Smooth muscle cell (in vitro differentiated cells): ENCODE data around the gene ZBTB24. TPM values are rescaled to one million over a fixed set of nuclear protein-coding genes. Genes with fewer than 3 reads are reported as not detected.

Source experiments
- DNase-seq: peaks from one replicate; lab custom pipeline; 2025; ENCODE audit not compliant: unreplicated experiment; lab: John Stamatoyannopoulos, UW
- H2AFZ ChIP-seq: fragments of 200-600 bp; sonication (generic); 2 replicates; pipeline ENCODE4 v1.6.0; 2016; ENCODE audit warnings: antibody characterized with exemption, low read depth, mild to moderate bottlenecking
- H3F3A ChIP-seq: fragments of 200-600 bp; sonication (generic); 2 replicates; pipeline ENCODE4 v1.6.0; 2017; ENCODE audit warnings: antibody characterized with exemption, low read depth
- H3K27ac ChIP-seq: fragments of 200-600 bp; sonication (generic); 2 replicates; pipeline ENCODE4 v1.5.1; 2016; ENCODE audit warnings: low read depth, mild to moderate bottlenecking
- H3K27me3 ChIP-seq: fragments of 200-600 bp; sonication (generic); 2 replicates; pipeline ENCODE4 v1.6.1; 2016; ENCODE audit warnings: low read depth, mild to moderate bottlenecking
- H3K36me3 ChIP-seq: fragments of 200-600 bp; sonication (generic); 2 replicates; pipeline ENCODE4 v1.5.1; 2016; ENCODE audit warnings: low read depth
- H3K4me1 ChIP-seq: fragments of 200-600 bp; sonication (generic); 2 replicates; pipeline ENCODE4 v1.5.1; 2016; ENCODE audit warnings: low read depth
- H3K4me2 ChIP-seq: fragments of 200-600 bp; sonication (generic); 2 replicates; pipeline ENCODE4 v1.6.0; 2016; ENCODE audit warnings: mild to moderate bottlenecking
- H3K4me3 ChIP-seq: fragments of 200-600 bp; sonication (generic); 2 replicates; pipeline ENCODE4 v1.5.1; 2016; ENCODE audit warnings: mild to moderate bottlenecking
- H3K79me2 ChIP-seq: fragments of 200-600 bp; sonication (generic); 2 replicates; pipeline ENCODE4 v1.6.0; 2016; ENCODE audit warnings: low read depth, mild to moderate bottlenecking
- H3K9ac ChIP-seq: fragments of 200-600 bp; sonication (generic); 2 replicates; pipeline ENCODE4 v1.6.0; 2016; ENCODE audit warnings: low read depth
- H3K9me3 ChIP-seq: fragments of 200-600 bp; sonication (generic); replicated peaks from 2 replicates; pipeline ENCODE4 v1.5.1; 2016; ENCODE audit warnings: low read depth
- H4K20me1 ChIP-seq: fragments of 200-600 bp; sonication (generic); 2 replicates; pipeline ENCODE4 v1.6.0; 2016; ENCODE audit warnings: low read depth
- CTCF ChIP-seq: fragments of 200-600 bp; sonication (generic); IDR thresholded peaks from 2 replicates; pipeline ENCODE4 v1.5.1; 2017; ENCODE audit warnings: borderline replicate concordance, mild to moderate bottlenecking, antibody characterized with exemption; ENCODE audit not compliant: insufficient read depth, poor library complexity, severe bottlenecking
- WGBS: methylation state at CpG from one replicate; pipeline ENCODE4 v1.1.7; 2016; ENCODE audit warnings: low lambda C conversion rate; 5-methylcytosine and 5-hydroxymethylcytosine counted together
- polyA plus RNA-seq: library from polyadenylated mRNA; unstranded; fragments of >200 nt; fragmentation: Nextera tagmentation; extraction: Ambion mirVana; gene quantifications from 2 replicates; pipeline ENCODE4 v1.2.1, GENCODE V29; 2016
- total RNA-seq: library from RNA; depleted of rRNA; stranded (reverse); fragments of >200 nt; gene quantifications from 2 replicates; pipeline ENCODE4 v1.2.3, GENCODE V29; 2014

ZBTB24 gene
- total and polyA plus RNA-seq, 2 experiments from 2014 or later, result 1.3 to 6.6 TPM

GRCh38 chr6:109478841-109479624 lies 4.0 kb downstream of the ZBTB24 start:
- H3K9me3 ChIP-seq, result no peaks in the 10 kb centered on the region
- H3K9ac ChIP-seq, result peak overlapping the region; percentile 4
- peak overlapping the region; percentile 70 for H3K4me2 ChIP-seq
- peaks cover 24% of the 10 kb centered on the region for H3K4me1 ChIP-seq
- H3K27ac ChIP-seq, result peak overlapping the region; percentile 76
- H3K4me3 ChIP-seq, result peak overlapping the region; percentile 21
- H3K79me2 ChIP-seq, result peaks cover 17% of the 10 kb centered on the region
- H3F3A ChIP-seq, result no peaks in the 10 kb centered on the region
- no peak for DNase-seq
- no peaks in the 10 kb centered on the region for H3K27me3 ChIP-seq
- no peak overlapping the region for H2AFZ ChIP-seq
- H4K20me1 ChIP-seq, result peaks cover 36% of the 10 kb centered on the region
- TF ChIP-seq CTCF, result no peak
- H3K36me3 ChIP-seq, result no peaks in the 10 kb centered on the region
- WGBS, result 81% methylated on average over 5 of the region's 5 CpGs

GRCh38 chr6:109478222-109478805 lies 4.7 kb downstream of the ZBTB24 start:
- no peak overlapping the region for H2AFZ ChIP-seq
- no peaks in the 10 kb centered on the region for H3K9me3 ChIP-seq
- no peaks in the 10 kb centered on the region for H3K27me3 ChIP-seq
- peaks cover 24% of the 10 kb centered on the region for H3K4me1 ChIP-seq
- 41% methylated on average over 9 of the region's 9 CpGs for WGBS
- no peaks in the 10 kb centered on the region for H3K36me3 ChIP-seq
- H3K79me2 ChIP-seq, result peaks cover 17% of the 10 kb centered on the region
- H3K9ac ChIP-seq, result peak overlapping the region; percentile 4
- no peaks in the 10 kb centered on the region for H3F3A ChIP-seq
- H3K27ac ChIP-seq, result peak overlapping the region; percentile 76
- peak overlapping the region; percentile 21 for H3K4me3 ChIP-seq
- TF ChIP-seq CTCF, result no peak
- H3K4me2 ChIP-seq, result peak overlapping the region; percentile 70
- H4K20me1 ChIP-seq, result peaks cover 36% of the 10 kb centered on the region
- DNase-seq, result no peak

- H3K79me2 ChIP-seq, result peaks cover 17% of the 10 kb centered on the region
These were observed 5.3 kb downstream of the ZBTB24 start for GRCh38 chr6:109477725-109478124.

More at GRCh38 chr6:109477725-109478124, 5.3 kb downstream of the ZBTB24 start:
- Histone ChIP-seq H3K4me1 (peaks cover 24% of the 10 kb centered on the region), H3K9me3 (no peaks in the 10 kb centered on the region), H3K4me2 (peak overlapping the region; percentile 8), H3F3A (no peaks in the 10 kb centered on the region), H2AFZ (no peak overlapping the region), H4K20me1 (peaks cover 36% of the 10 kb centered on the region), H3K27ac (peak overlapping the region; percentile 76), H3K4me3 (no peak overlapping the region), H3K9ac (no peak overlapping the region), H3K36me3 (no peaks in the 10 kb centered on the region), H3K27me3 (no peaks in the 10 kb centered on the region)
- DNase-seq, result no peak
- 49% methylated on average over 2 of the region's 2 CpGs for WGBS
- no peak for TF ChIP-seq CTCF
